ENCODE data around the gene FRAS1. TPM values are rescaled to one million over a fixed set of nuclear protein-coding genes. Genes with fewer than 3 reads are reported as not detected.

Gene FRAS1
- polyA plus RNA-seq, 1 donor from 2014 or later, result 2.8 TPM

DNA sequence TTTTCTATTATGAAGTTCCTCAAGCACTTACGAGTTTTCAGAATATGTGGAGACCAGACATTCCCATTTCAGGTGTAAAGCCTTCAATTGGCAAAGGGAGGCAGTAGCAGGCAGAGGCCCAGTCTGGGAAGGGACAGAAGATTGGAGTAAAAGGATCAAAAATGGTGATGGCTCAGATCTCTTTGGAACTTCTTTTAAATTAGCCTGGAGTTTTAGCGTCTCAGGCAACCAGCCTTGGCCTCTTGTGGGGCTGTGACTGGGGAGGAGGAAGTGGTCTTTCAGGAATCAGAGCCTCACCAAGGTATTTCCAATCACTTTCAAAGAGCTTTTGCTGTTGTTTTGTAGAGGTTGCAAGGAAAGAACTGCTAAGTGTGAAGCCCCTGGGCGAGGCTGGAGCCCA is 239.1 kb downstream of the FRAS1 start:
- Histone ChIP-seq H3K27me3 (ENCODE audit: insufficient read depth, low read depth, low read length) (no peaks in the 10 kb centered on the region), H2AFZ (ENCODE audit: low read depth, low read length) (no peak overlapping the region), H4K20me1 (ENCODE audit: insufficient read depth) (no peaks in the 10 kb centered on the region), H3F3A (ENCODE audit: insufficient read depth, low read length, poor library complexity, severe bottlenecking) (no peaks in the 10 kb centered on the region), H3K9ac (ENCODE audit: low read length) (no peak overlapping the region), H3K9me2 (ENCODE audit: insufficient read depth, low read length) (no peaks in the 10 kb centered on the region), H3K4me3 (ENCODE audit: low read length) (no peak overlapping the region), H3K79me2 (replicated peaks; ENCODE audit: insufficient read depth, low read length) (no peaks in the 10 kb centered on the region), H3K9me3 (ENCODE audit: low read length) (no peaks in the 10 kb centered on the region), H3K27ac (ENCODE audit: low read length) (no peak overlapping the region), H3K4me2 (ENCODE audit: low read length) (no peak overlapping the region), H3K36me3 (ENCODE audit: insufficient read depth, low read length) (no peaks in the 10 kb centered on the region)
- TF ChIP-seq SMC3 (conservative IDR thresholded peaks at IDR 0.05; ENCODE audit: poor library complexity) (no peak), TAF1 (IDR thresholded peaks at IDR 0.05; ENCODE audit: low read depth) (no peak), POLR2AphosphoS5 (IDR thresholded peaks at IDR 0.05) (no peak), EZH2 (IDR thresholded peaks at IDR 0.05; ENCODE audit: borderline replicate concordance, insufficient read depth, low read length, poor library complexity, severe bottlenecking) (no peak), CTCF (IDR thresholded peaks at IDR 0.05; ENCODE audit: poor library complexity, severe bottlenecking) (no peak), RAD21 (conservative IDR thresholded peaks at IDR 0.05) (no peak), EP300 (conservative IDR thresholded peaks at IDR 0.05; ENCODE audit: poor library complexity, severe bottlenecking) (no peak), MXI1 (conservative IDR thresholded peaks at IDR 0.05; ENCODE audit: poor library complexity, severe bottlenecking) (no peak)
- TF ChIP-seq, protein P1, sequence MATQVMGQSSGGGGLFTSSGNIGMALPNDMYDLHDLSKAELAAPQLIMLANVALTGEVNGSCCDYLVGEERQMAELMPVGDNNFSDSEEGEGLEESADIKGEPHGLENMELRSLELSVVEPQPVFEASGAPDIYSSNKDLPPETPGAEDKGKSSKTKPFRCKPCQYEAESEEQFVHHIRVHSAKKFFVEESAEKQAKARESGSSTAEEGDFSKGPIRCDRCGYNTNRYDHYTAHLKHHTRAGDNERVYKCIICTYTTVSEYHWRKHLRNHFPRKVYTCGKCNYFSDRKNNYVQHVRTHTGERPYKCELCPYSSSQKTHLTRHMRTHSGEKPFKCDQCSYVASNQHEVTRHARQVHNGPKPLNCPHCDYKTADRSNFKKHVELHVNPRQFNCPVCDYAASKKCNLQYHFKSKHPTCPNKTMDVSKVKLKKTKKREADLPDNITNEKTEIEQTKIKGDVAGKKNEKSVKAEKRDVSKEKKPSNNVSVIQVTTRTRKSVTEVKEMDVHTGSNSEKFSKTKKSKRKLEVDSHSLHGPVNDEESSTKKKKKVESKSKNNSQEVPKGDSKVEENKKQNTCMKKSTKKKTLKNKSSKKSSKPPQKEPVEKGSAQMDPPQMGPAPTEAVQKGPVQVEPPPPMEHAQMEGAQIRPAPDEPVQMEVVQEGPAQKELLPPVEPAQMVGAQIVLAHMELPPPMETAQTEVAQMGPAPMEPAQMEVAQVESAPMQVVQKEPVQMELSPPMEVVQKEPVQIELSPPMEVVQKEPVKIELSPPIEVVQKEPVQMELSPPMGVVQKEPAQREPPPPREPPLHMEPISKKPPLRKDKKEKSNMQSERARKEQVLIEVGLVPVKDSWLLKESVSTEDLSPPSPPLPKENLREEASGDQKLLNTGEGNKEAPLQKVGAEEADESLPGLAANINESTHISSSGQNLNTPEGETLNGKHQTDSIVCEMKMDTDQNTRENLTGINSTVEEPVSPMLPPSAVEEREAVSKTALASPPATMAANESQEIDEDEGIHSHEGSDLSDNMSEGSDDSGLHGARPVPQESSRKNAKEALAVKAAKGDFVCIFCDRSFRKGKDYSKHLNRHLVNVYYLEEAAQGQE (IDR thresholded peaks at IDR 0.05; ENCODE audit: borderline replicate concordance), result no peak

DNA sequence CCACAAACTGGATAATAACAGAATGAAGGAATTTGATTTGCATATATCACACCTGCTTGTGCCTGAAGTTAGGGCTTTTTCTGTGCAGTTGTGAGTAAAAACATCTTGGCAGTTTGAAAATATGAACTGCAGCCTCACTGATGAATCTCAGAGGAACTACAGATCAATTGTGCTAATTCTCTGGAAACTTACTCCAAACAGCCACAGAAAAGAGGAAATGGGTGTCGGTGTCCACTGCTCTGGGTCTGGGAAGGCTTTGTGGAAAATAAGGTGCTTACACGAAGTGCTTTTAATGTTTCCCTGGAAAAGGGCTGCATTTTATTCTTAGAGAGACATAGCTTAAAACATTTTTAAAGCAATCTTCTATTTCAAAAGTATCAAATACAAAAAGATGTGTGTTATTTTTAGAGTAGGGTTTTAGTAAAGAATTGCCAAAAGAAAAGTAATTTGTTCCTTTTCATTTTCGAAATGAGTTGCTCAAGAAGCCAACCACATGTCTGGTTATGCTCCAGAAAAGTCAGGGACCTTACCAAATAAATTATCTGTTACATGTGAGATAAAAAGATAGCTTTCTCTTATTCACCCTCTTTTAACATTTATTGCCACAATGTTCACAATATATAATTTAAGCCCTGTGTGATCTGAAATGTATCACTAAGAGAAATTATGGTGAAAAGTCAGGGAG is 240.1 kb downstream of the FRAS1 start:
- Histone ChIP-seq H3K9me2 (ENCODE audit: insufficient read depth, low read length) (no peaks in the 10 kb centered on the region), H3K79me2 (replicated peaks; ENCODE audit: insufficient read depth, low read length) (no peaks in the 10 kb centered on the region), H3K4me3 (ENCODE audit: low read length) (no peak overlapping the region), H2AFZ (ENCODE audit: low read depth, low read length) (no peak overlapping the region), H3K4me2 (ENCODE audit: low read length) (no peak overlapping the region), H3K27me3 (ENCODE audit: insufficient read depth, low read depth, low read length) (no peaks in the 10 kb centered on the region), H3F3A (ENCODE audit: insufficient read depth, low read length, poor library complexity, severe bottlenecking) (no peaks in the 10 kb centered on the region), H4K20me1 (ENCODE audit: insufficient read depth) (no peaks in the 10 kb centered on the region), H3K9ac (ENCODE audit: low read length) (no peak overlapping the region), H3K9me3 (ENCODE audit: low read length) (no peaks in the 10 kb centered on the region), H3K36me3 (ENCODE audit: insufficient read depth, low read length) (no peaks in the 10 kb centered on the region), H3K27ac (ENCODE audit: low read length) (no peak overlapping the region)
- TF ChIP-seq EP300 (conservative IDR thresholded peaks at IDR 0.05; ENCODE audit: poor library complexity, severe bottlenecking) (no peak), TAF1 (IDR thresholded peaks at IDR 0.05; ENCODE audit: low read depth) (no peak), EZH2 (IDR thresholded peaks at IDR 0.05; ENCODE audit: borderline replicate concordance, insufficient read depth, low read length, poor library complexity, severe bottlenecking) (no peak), RAD21 (conservative IDR thresholded peaks at IDR 0.05) (no peak), POLR2AphosphoS5 (IDR thresholded peaks at IDR 0.05) (no peak), SMC3 (conservative IDR thresholded peaks at IDR 0.05; ENCODE audit: poor library complexity) (no peak), MXI1 (conservative IDR thresholded peaks at IDR 0.05; ENCODE audit: poor library complexity, severe bottlenecking) (no peak), CTCF (IDR thresholded peaks at IDR 0.05; ENCODE audit: poor library complexity, severe bottlenecking) (no peak)
- TF ChIP-seq, protein P1 (IDR thresholded peaks at IDR 0.05; ENCODE audit: borderline replicate concordance), result no peak

Data from neural cell (in vitro differentiated cells).